GM18499 (cell line): ENCODE data around the gene DNASE1L1.

Experiments used
- ATAC-seq: cut with Tn5 transposase; IDR thresholded peaks from one replicate; pipeline ENCODE4 v1.9.1; 2021; ENCODE audit warnings: moderate number of reproducible peaks; ENCODE audit not compliant: insufficient read depth, unreplicated experiment

DNASE1L1 gene

GRCh38 chrX:154355094-154355775 lies 53.8 kb downstream of the DNASE1L1 start:
- no peak for ATAC-seq

- ATAC-seq, result no peak
Measured at GRCh38 chrX:154354516-154354915, 54.5 kb downstream of the DNASE1L1 start.

- ATAC-seq, result no peak
Measured at GRCh38 chrX:154354013-154354412, 55.0 kb downstream of the DNASE1L1 start.

- ATAC-seq, result no peak
Measured at GRCh38 chrX:154353172-154353843, 55.7 kb downstream of the DNASE1L1 start.

GRCh38 chrX:154352466-154352865 lies 56.6 kb downstream of the DNASE1L1 start:
- ATAC-seq, result no peak

- ATAC-seq, result no peak
Measured at GRCh38 chrX:154352012-154352401, 57.0 kb downstream of the DNASE1L1 start.
